Measurements from ENCODE around the gene TECPR2. TPM values are rescaled to one million over a fixed set of nuclear protein-coding genes. Genes with fewer than 3 reads are reported as not detected.

Gene TECPR2
- total RNA-seq, 1 experiment from 2014 or later, result 12.2 TPM

DNA sequence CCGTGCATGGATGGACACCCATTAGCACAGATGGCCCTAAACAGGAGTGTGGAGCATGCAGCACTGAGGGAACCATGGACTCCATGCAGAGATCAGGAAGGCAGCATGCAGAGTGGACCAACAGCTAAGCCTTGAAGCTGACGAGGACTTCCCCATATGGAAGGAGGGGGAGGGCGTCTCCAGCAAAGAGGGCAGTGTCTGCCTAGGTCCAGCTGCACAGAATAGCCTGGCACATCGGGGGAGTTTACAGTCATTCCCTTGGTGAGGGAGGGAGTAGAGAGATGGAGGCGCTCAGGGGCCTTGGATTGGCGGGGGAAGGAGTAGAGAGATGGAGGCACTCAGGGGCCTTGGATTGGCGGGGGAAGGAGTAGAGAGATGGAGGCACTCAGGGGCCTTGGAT is 82.3 kb downstream of the TECPR2 start:
- Histone ChIP-seq H3K4me2 (ENCODE audit: low read length) (no peak overlapping the region), H3K27ac (ENCODE audit: low read depth, low read length) (no peak overlapping the region), H3K4me1 (ENCODE audit: control insufficient read depth in 1 of 2, insufficient read depth in 2 of 2, low read length in 2 of 2) (no peaks in the 10 kb centered on the region), H4K20me1 (ENCODE audit: insufficient read depth) (no peaks in the 10 kb centered on the region), H3K4me3 (replicated peaks in 1 of 2; ENCODE audit: low read depth in 1 of 2, low read length in 2 of 2) (no peak overlapping the region), H3K9me3 (ENCODE audit: control insufficient read depth in 1 of 2, insufficient read depth in 1 of 2, low read depth in 1 of 2, low read length in 2 of 2) (no peaks in the 10 kb centered on the region), H3K79me2 (ENCODE audit: insufficient read depth, low read length) (no peaks in the 10 kb centered on the region), H2AFZ (ENCODE audit: low read depth, low read length, poor library complexity, severe bottlenecking) (no peak overlapping the region), H3K36me3 (ENCODE audit: control insufficient read depth in 1 of 2, insufficient read depth in 2 of 2, low read length in 2 of 2) (peaks cover 4 to 18% of the 10 kb centered on the region in 2 experiments; a peak in 2 of 4 replicates), H3K9me2 (ENCODE audit: insufficient read depth) (no peaks in the 10 kb centered on the region), H3K27me3 (ENCODE audit: insufficient read depth, low read length) (no peaks in the 10 kb centered on the region), H3K9ac (ENCODE audit: low read length) (no peak overlapping the region)
- POLR2A ChIA-PET, result no interaction called here
- BruUV-seq (replicated peaks), result no TSS peak
- CTCF ChIA-PET, result no interaction called here
- DNase-seq (ENCODE audit: low read depth, low spot score) (no peak), ATAC-seq (no peak)
- intact Hi-C loops (cut with micrococcal nuclease), result no loop called here
- TF ChIP-seq, protein P1, sequence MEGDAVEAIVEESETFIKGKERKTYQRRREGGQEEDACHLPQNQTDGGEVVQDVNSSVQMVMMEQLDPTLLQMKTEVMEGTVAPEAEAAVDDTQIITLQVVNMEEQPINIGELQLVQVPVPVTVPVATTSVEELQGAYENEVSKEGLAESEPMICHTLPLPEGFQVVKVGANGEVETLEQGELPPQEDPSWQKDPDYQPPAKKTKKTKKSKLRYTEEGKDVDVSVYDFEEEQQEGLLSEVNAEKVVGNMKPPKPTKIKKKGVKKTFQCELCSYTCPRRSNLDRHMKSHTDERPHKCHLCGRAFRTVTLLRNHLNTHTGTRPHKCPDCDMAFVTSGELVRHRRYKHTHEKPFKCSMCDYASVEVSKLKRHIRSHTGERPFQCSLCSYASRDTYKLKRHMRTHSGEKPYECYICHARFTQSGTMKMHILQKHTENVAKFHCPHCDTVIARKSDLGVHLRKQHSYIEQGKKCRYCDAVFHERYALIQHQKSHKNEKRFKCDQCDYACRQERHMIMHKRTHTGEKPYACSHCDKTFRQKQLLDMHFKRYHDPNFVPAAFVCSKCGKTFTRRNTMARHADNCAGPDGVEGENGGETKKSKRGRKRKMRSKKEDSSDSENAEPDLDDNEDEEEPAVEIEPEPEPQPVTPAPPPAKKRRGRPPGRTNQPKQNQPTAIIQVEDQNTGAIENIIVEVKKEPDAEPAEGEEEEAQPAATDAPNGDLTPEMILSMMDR (IDR thresholded peaks at IDR 0.05 in 2 of 3, conservative IDR thresholded peaks at IDR 0.05 in 1 of 3; ENCODE audit: borderline replicate concordance in 1 of 3, insufficient read depth in 1 of 3, low read depth in 2 of 3, low read length in 2 of 3), result no peak
- TF ChIP-seq YY1 (IDR thresholded peaks at IDR 0.05; ENCODE audit: extremely low read depth, insufficient replicate concordance, low read depth, low read length) (no peak), MAX (IDR thresholded peaks at IDR 0.05) (no peak), JUND (IDR thresholded peaks at IDR 0.05) (no peak), TCF7L2 (IDR thresholded peaks at IDR 0.05; ENCODE audit: borderline replicate concordance, extremely low read depth, insufficient read depth, insufficient read length) (no peak), CBX3 (IDR thresholded peaks at IDR 0.05; ENCODE audit: low read depth) (no peak), SP1 (IDR thresholded peaks at IDR 0.05; ENCODE audit: low read depth) (no peak), ZNF274 (IDR thresholded peaks at IDR 0.05; ENCODE audit: low read depth, low read length) (no peak), SIN3A (IDR thresholded peaks at IDR 0.05; ENCODE audit: low read depth) (no peak), ELF1 (IDR thresholded peaks at IDR 0.05; ENCODE audit: borderline replicate concordance, low read depth) (no peak), POLR2AphosphoS5 (IDR thresholded peaks at IDR 0.05; ENCODE audit: low read depth, low read length) (no peak), SRF (IDR thresholded peaks at IDR 0.05; ENCODE audit: low read depth) (no peak), CEBPB (IDR thresholded peaks at IDR 0.05; ENCODE audit: low read depth) (no peak), POLR2A (IDR thresholded peaks at IDR 0.05; ENCODE audit: borderline replicate concordance, extremely low read depth, insufficient read depth, insufficient read length) (no peak), ZFX (IDR thresholded peaks at IDR 0.05) (no peak), EZH2phosphoT487 (IDR thresholded peaks at IDR 0.05; ENCODE audit: borderline replicate concordance) (no peak), FOSL1 (IDR thresholded peaks at IDR 0.05; ENCODE audit: low read depth) (no peak)
- TF ChIP-seq, protein P2, sequence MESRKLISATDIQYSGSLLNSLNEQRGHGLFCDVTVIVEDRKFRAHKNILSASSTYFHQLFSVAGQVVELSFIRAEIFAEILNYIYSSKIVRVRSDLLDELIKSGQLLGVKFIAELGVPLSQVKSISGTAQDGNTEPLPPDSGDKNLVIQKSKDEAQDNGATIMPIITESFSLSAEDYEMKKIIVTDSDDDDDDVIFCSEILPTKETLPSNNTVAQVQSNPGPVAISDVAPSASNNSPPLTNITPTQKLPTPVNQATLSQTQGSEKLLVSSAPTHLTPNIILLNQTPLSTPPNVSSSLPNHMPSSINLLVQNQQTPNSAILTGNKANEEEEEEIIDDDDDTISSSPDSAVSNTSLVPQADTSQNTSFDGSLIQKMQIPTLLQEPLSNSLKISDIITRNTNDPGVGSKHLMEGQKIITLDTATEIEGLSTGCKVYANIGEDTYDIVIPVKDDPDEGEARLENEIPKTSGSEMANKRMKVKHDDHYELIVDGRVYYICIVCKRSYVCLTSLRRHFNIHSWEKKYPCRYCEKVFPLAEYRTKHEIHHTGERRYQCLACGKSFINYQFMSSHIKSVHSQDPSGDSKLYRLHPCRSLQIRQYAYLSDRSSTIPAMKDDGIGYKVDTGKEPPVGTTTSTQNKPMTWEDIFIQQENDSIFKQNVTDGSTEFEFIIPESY (IDR thresholded peaks at IDR 0.05; ENCODE audit: extremely low read depth, insufficient replicate concordance, low read length), result no peak
- TF ChIP-seq, protein P3, sequence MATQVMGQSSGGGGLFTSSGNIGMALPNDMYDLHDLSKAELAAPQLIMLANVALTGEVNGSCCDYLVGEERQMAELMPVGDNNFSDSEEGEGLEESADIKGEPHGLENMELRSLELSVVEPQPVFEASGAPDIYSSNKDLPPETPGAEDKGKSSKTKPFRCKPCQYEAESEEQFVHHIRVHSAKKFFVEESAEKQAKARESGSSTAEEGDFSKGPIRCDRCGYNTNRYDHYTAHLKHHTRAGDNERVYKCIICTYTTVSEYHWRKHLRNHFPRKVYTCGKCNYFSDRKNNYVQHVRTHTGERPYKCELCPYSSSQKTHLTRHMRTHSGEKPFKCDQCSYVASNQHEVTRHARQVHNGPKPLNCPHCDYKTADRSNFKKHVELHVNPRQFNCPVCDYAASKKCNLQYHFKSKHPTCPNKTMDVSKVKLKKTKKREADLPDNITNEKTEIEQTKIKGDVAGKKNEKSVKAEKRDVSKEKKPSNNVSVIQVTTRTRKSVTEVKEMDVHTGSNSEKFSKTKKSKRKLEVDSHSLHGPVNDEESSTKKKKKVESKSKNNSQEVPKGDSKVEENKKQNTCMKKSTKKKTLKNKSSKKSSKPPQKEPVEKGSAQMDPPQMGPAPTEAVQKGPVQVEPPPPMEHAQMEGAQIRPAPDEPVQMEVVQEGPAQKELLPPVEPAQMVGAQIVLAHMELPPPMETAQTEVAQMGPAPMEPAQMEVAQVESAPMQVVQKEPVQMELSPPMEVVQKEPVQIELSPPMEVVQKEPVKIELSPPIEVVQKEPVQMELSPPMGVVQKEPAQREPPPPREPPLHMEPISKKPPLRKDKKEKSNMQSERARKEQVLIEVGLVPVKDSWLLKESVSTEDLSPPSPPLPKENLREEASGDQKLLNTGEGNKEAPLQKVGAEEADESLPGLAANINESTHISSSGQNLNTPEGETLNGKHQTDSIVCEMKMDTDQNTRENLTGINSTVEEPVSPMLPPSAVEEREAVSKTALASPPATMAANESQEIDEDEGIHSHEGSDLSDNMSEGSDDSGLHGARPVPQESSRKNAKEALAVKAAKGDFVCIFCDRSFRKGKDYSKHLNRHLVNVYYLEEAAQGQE (IDR thresholded peaks at IDR 0.05; ENCODE audit: low read depth), result no peak
- RAD21 ChIA-PET (ENCODE audit: low non-redundant PET in 1 of 2, low total read pairs in 2 of 2, uncharacterized antibody in 2 of 2, unreplicated experiment in 2 of 2), result no interaction called here
